Trophoblast cell (in vitro differentiated cells and primary cell): ENCODE measurements around the gene CASP4.
A peak's percentile ranks its signal among the peaks of the same experiment; 100 is the strongest.

Source experiments
- DNase-seq, 2 donors: peaks; one replicate each; pipeline ENCODE4 v3.0.0-alpha.2; 2016
- H2AFZ ChIP-seq: 2 replicates; pipeline ENCODE4 v1.6.1; 2013; ENCODE audit warnings: low read length, moderate library complexity, mild to moderate bottlenecking; ENCODE audit not compliant: insufficient read depth, poor library complexity
- H2AK5ac ChIP-seq: 2 replicates; pipeline ENCODE4 v1.6.1; 2013; ENCODE audit warnings: mild to moderate bottlenecking, low read length
- H2BK120ac ChIP-seq: 2 replicates; pipeline ENCODE4 v1.6.1; 2013; ENCODE audit warnings: low read length, mild to moderate bottlenecking, moderate library complexity; ENCODE audit not compliant: insufficient read depth, poor library complexity
- H2BK12ac ChIP-seq: 2 replicates; pipeline ENCODE4 v1.6.1; 2013; ENCODE audit warnings: mild to moderate bottlenecking, low read length, moderate library complexity
- H2BK5ac ChIP-seq: 2 replicates; pipeline ENCODE4 v1.6.1; 2013; ENCODE audit warnings: low read length, low read depth, moderate library complexity, mild to moderate bottlenecking; ENCODE audit not compliant: poor library complexity
- H3K14ac ChIP-seq: 2 replicates; pipeline ENCODE4 v1.6.1; 2013; ENCODE audit warnings: mild to moderate bottlenecking, low read length
- H3K18ac ChIP-seq: 2 replicates; pipeline ENCODE4 v1.6.1; 2013; ENCODE audit warnings: mild to moderate bottlenecking, low read length
- H3K23ac ChIP-seq: 2 replicates; pipeline ENCODE4 v1.6.1; 2013; ENCODE audit warnings: low read length
- H3K27ac ChIP-seq: 2 replicates; pipeline ENCODE4 v1.5.1; 2013; ENCODE audit warnings: low read depth, mild to moderate bottlenecking, inconsistent platforms, low read length, moderate library complexity
- H3K27me3 ChIP-seq: 2 replicates; pipeline ENCODE4 v1.6.1; 2013; ENCODE audit warnings: inconsistent platforms, mild to moderate bottlenecking, low read length, moderate library complexity; ENCODE audit not compliant: insufficient read depth
- H3K36me3 ChIP-seq, 2 experiments: 1 replicate in 1 of 2; 2 replicates in 1 of 2; pipeline ENCODE4 v1.6.1; 2013; ENCODE audit warnings: low read length in 2 of 2, mild to moderate bottlenecking in 2 of 2, moderate library complexity in 1 of 2; ENCODE audit not compliant: insufficient read depth in 2 of 2, control insufficient read depth in 1 of 2
- H3K4ac ChIP-seq: 2 replicates; pipeline ENCODE4 v1.6.1; 2013; ENCODE audit warnings: low read depth, mild to moderate bottlenecking, low read length, moderate library complexity
- H3K4me1 ChIP-seq, 2 experiments: 1 replicate in 1 of 2; 2 replicates in 1 of 2; pipeline ENCODE4 v1.6.1; 2013; ENCODE audit warnings: low read length in 2 of 2, mild to moderate bottlenecking in 2 of 2, moderate library complexity in 1 of 2; ENCODE audit not compliant: insufficient read depth in 2 of 2, control insufficient read depth in 1 of 2
- H3K4me2 ChIP-seq: 2 replicates; pipeline ENCODE4 v1.6.1; 2013; ENCODE audit warnings: inconsistent platforms, mild to moderate bottlenecking, low read length, moderate library complexity
- H3K4me3 ChIP-seq: 2 replicates; pipeline ENCODE4 v1.5.1; 2013; ENCODE audit warnings: mild to moderate bottlenecking, low read depth, low read length, inconsistent platforms
- H3K79me1 ChIP-seq: one replicate; pipeline ENCODE4 v1.6.1; 2013; ENCODE audit warnings: low read length
- H3K79me2 ChIP-seq: 2 replicates; pipeline ENCODE4 v1.6.1; 2013; ENCODE audit warnings: low read length, mild to moderate bottlenecking; ENCODE audit not compliant: control insufficient read depth, insufficient read depth, poor library complexity
- H3K9ac ChIP-seq: 2 replicates; pipeline ENCODE4 v1.6.1; 2013; ENCODE audit warnings: mild to moderate bottlenecking, low read length
- H3K9me3 ChIP-seq: 2 replicates; pipeline ENCODE4 v1.6.1; 2013; ENCODE audit warnings: low read depth, mild to moderate bottlenecking, control low read depth, inconsistent platforms, low read length; ENCODE audit not compliant: insufficient read depth
- H4K12ac ChIP-seq: 2 replicates; pipeline ENCODE4 v1.6.1; 2013; ENCODE audit warnings: low read depth, mild to moderate bottlenecking, low read length, moderate library complexity
- H4K8ac ChIP-seq: 2 replicates; pipeline ENCODE4 v1.6.1; 2013; ENCODE audit warnings: low read depth, mild to moderate bottlenecking, low read length, moderate library complexity
- H4K91ac ChIP-seq: one replicate; pipeline ENCODE4 v1.6.1; 2013; ENCODE audit warnings: low read depth, mild to moderate bottlenecking, low read length, moderate library complexity
- WGBS: extraction: QIAGEN DNeasy Blood & Tissue Kit; methylation state at CpG from one replicate; pipeline ENCODE4 v1.1.7; 2013; ENCODE audit warnings: missing lambda C conversion rate; ENCODE audit not compliant: insufficient read length, insufficient coverage; ENCODE audit errors: extremely low coverage; 5-methylcytosine and 5-hydroxymethylcytosine counted together

The CASP4 gene

GRCh38 chr11:105003151-105003550, 34.8 kb upstream of the CASP4 start:
- no peaks in the 10 kb centered on the region for H3K27me3 ChIP-seq
- WGBS = no CpG with 5 or more reads among the region's 2 CpGs
- no peak overlapping the region for H3K14ac ChIP-seq
- no peaks in the 10 kb centered on the region for H3K36me3 ChIP-seq
- H3K9ac ChIP-seq = no peak overlapping the region
- H2BK120ac ChIP-seq = no peak overlapping the region
- no peak overlapping the region for H4K12ac ChIP-seq
- no peak overlapping the region for H3K23ac ChIP-seq
- H4K91ac ChIP-seq = no peak overlapping the region
- no peak overlapping the region for H2BK5ac ChIP-seq
- no peak overlapping the region for H2AK5ac ChIP-seq
- H3K9me3 ChIP-seq = no peaks in the 10 kb centered on the region
- no peak overlapping the region for H3K18ac ChIP-seq
- H3K4me3 ChIP-seq = no peak overlapping the region
- no peak overlapping the region for H2BK12ac ChIP-seq
- no peaks in the 10 kb centered on the region for H3K4me1 ChIP-seq
- no peaks in the 10 kb centered on the region for H3K79me1 ChIP-seq
- DNase-seq = no peak
- H4K8ac ChIP-seq = no peak overlapping the region
- no peaks in the 10 kb centered on the region for H3K79me2 ChIP-seq
- no peak overlapping the region for H3K4ac ChIP-seq
- no peak overlapping the region for H3K27ac ChIP-seq
- H2AFZ ChIP-seq = no peak overlapping the region
- H3K4me2 ChIP-seq = no peak overlapping the region

GRCh38 chr11:105000797-105001196, 32.4 kb upstream of the CASP4 start:
- H3K4me2 ChIP-seq = no peak overlapping the region
- no peak overlapping the region for H2AFZ ChIP-seq
- H3K14ac ChIP-seq = no peak overlapping the region
- no peaks in the 10 kb centered on the region for H3K9me3 ChIP-seq
- H2BK120ac ChIP-seq = no peak overlapping the region
- no peak overlapping the region for H2AK5ac ChIP-seq
- H3K36me3 ChIP-seq = no peaks in the 10 kb centered on the region
- H2BK5ac ChIP-seq = no peak overlapping the region
- H3K9ac ChIP-seq = no peak overlapping the region
- H2BK12ac ChIP-seq = no peak overlapping the region
- H3K27ac ChIP-seq = no peak overlapping the region
- no peaks in the 10 kb centered on the region for H3K4me1 ChIP-seq
- H3K79me2 ChIP-seq = no peaks in the 10 kb centered on the region
- no peak overlapping the region for H4K8ac ChIP-seq
- no peak overlapping the region for H3K4ac ChIP-seq
- H4K91ac ChIP-seq = no peak overlapping the region
- whole genome bisulfite sequencing = no CpG with 5 or more reads among the region's 7 CpGs
- no peaks in the 10 kb centered on the region for H3K27me3 ChIP-seq
- peak; percentile 17 to 49 for DNase-seq
- no peak overlapping the region for H3K4me3 ChIP-seq
- H4K12ac ChIP-seq = no peak overlapping the region
- no peaks in the 10 kb centered on the region for H3K79me1 ChIP-seq
- no peak overlapping the region for H3K18ac ChIP-seq
- no peak overlapping the region for H3K23ac ChIP-seq

DNA sequence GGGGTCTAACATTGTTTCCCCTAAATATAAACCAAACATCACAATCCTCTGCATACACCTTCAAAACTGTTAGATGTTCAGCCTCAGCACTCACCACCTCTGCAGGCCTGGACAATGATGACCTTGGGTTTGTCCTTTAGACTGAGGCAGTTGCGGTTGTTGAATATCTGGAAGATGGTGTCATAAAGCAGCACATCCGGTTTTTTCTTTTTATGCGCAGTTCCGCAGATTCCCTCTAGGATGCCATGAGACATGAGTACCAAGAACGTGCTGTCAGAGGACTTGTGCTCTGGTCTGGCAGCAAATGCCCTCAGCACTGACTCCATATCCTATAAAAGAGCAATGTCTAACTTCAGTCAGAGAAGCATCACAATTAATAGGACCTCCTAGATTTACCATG, 31.8 kb upstream of the CASP4 start:
- Histone ChIP-seq H3K79me1 (no peaks in the 10 kb centered on the region), H3K4me3 (no peak overlapping the region), H3K9me3 (no peaks in the 10 kb centered on the region), H2BK120ac (no peak overlapping the region), H2AFZ (no peak overlapping the region), H3K9ac (no peak overlapping the region), H3K27me3 (no peaks in the 10 kb centered on the region), H3K18ac (no peak overlapping the region), H4K12ac (no peak overlapping the region), H2BK5ac (no peak overlapping the region), H3K4me1 (no peaks in the 10 kb centered on the region), H3K79me2 (no peaks in the 10 kb centered on the region), H2AK5ac (no peak overlapping the region), H3K36me3 (no peaks in the 10 kb centered on the region), H2BK12ac (no peak overlapping the region), H3K4me2 (no peak overlapping the region), H3K23ac (no peak overlapping the region), H4K8ac (no peak overlapping the region), H3K27ac (no peak overlapping the region), H3K14ac (no peak overlapping the region), H4K91ac (no peak overlapping the region), H3K4ac (no peak overlapping the region)
- WGBS = no CpG with 5 or more reads among the region's 5 CpGs
- DNase-seq = peak; percentile 49 to 71

GRCh38 chr11:104999721-105000120, 31.3 kb upstream of the CASP4 start:
- no peaks in the 10 kb centered on the region for H3K27me3 ChIP-seq
- H3K9me3 ChIP-seq = peaks cover 2% of the 10 kb centered on the region
- no peak overlapping the region for H4K8ac ChIP-seq
- H3K27ac ChIP-seq = no peak overlapping the region
- WGBS = no CpG with 5 or more reads among the region's 1 CpG
- H2AFZ ChIP-seq = no peak overlapping the region
- H3K9ac ChIP-seq = no peak overlapping the region
- H3K4ac ChIP-seq = no peak overlapping the region
- H4K12ac ChIP-seq = no peak overlapping the region
- no peak overlapping the region for H3K18ac ChIP-seq
- H3K23ac ChIP-seq = no peak overlapping the region
- H3K36me3 ChIP-seq = no peaks in the 10 kb centered on the region
- no peak overlapping the region for H3K4me2 ChIP-seq
- no peak overlapping the region for H4K91ac ChIP-seq
- no peak overlapping the region for H2BK120ac ChIP-seq
- no peak overlapping the region for H3K14ac ChIP-seq
- H2BK5ac ChIP-seq = no peak overlapping the region
- H3K79me2 ChIP-seq = no peaks in the 10 kb centered on the region
- no peaks in the 10 kb centered on the region for H3K4me1 ChIP-seq
- no peak overlapping the region for H2BK12ac ChIP-seq
- H2AK5ac ChIP-seq = no peak overlapping the region
- no peak overlapping the region for H3K4me3 ChIP-seq
- no peak for DNase-seq
- no peaks in the 10 kb centered on the region for H3K79me1 ChIP-seq
